ENCODE measurements around the gene B4GALT5.

The B4GALT5 gene

DNA sequence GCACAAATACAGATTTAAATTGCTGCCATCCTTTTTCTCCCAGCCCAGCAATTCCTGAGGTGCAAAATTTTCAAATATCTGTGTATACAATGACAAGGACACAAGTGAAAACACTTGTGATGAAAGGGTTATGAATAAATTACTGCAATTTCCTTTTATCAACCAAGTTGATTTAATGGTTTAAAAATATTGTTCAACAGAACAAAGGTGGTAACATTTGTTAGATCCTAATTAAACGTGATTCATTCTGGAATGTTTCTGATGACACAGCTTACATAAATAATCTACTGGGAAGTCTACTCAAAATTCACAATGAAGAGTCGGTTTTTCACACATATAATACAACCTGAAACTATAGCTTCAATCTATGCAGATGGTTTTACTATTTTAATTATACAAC, 17.1 kb downstream of the B4GALT5 start:
- no peak overlapping the region for H2AFZ ChIP-seq (ENCODE audit: low read length)
- no peaks in the 10 kb centered on the region for H3K4me1 ChIP-seq (ENCODE audit: insufficient read depth, low read length, poor library complexity, severe bottlenecking)
- peaks cover 46% of the 10 kb centered on the region for H4K20me1 ChIP-seq (ENCODE audit: insufficient read depth, low read length, poor library complexity, severe bottlenecking)
- H3K9ac ChIP-seq (ENCODE audit: low read depth, low read length, poor library complexity, severe bottlenecking) = no peak overlapping the region
- H3K9me3 ChIP-seq (ENCODE audit: insufficient read depth, low read depth, low read length) = no peaks in the 10 kb centered on the region
- TF ChIP-seq EZH2phosphoT487 (IDR thresholded peaks at IDR 0.05; ENCODE audit: borderline replicate concordance) = no peak
- TF ChIP-seq, protein P1, sequence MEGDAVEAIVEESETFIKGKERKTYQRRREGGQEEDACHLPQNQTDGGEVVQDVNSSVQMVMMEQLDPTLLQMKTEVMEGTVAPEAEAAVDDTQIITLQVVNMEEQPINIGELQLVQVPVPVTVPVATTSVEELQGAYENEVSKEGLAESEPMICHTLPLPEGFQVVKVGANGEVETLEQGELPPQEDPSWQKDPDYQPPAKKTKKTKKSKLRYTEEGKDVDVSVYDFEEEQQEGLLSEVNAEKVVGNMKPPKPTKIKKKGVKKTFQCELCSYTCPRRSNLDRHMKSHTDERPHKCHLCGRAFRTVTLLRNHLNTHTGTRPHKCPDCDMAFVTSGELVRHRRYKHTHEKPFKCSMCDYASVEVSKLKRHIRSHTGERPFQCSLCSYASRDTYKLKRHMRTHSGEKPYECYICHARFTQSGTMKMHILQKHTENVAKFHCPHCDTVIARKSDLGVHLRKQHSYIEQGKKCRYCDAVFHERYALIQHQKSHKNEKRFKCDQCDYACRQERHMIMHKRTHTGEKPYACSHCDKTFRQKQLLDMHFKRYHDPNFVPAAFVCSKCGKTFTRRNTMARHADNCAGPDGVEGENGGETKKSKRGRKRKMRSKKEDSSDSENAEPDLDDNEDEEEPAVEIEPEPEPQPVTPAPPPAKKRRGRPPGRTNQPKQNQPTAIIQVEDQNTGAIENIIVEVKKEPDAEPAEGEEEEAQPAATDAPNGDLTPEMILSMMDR (conservative IDR thresholded peaks at IDR 0.05; ENCODE audit: low read length) = no peak
- no peaks in the 10 kb centered on the region for H3K27me3 ChIP-seq (ENCODE audit: insufficient read depth, low read length, poor library complexity, severe bottlenecking)
- no peaks in the 10 kb centered on the region for H3K9me2 ChIP-seq (replicated peaks; ENCODE audit: low read depth, low read length)
- H3K79me2 ChIP-seq (ENCODE audit: insufficient read depth, low read length) = peaks cover 98% of the 10 kb centered on the region
- H3K4me3 ChIP-seq (ENCODE audit: low read length, poor library complexity, severe bottlenecking) = no peak overlapping the region
- H3F3A ChIP-seq (ENCODE audit: low read depth) = no peaks in the 10 kb centered on the region
- H3K36me3 ChIP-seq (ENCODE audit: insufficient read depth, low read length) = no peaks in the 10 kb centered on the region
- H3K4me2 ChIP-seq (ENCODE audit: low read depth, low read length, poor library complexity, severe bottlenecking) = no peak overlapping the region

DNA sequence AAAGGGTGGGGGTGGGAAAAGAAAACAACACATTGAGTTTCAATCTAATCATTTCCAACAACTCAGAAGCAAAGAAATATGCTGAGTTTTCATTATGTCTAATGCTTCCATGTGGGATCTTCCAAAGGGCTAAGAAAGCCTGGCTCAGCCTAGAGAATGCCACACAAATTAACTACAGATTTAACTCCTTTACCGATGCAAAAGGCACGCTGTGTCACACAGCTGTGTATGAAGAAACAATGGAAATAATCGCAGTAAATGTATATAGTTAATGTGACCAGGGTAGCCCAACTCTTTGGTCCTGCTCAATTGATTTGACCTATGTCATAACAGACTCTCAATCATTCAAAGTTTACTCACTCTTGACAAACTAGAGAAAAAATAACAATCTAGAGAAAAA, 17.8 kb downstream of the B4GALT5 start:
- TF ChIP-seq EZH2phosphoT487 (IDR thresholded peaks at IDR 0.05; ENCODE audit: borderline replicate concordance) = no peak
- TF ChIP-seq, protein P1 (conservative IDR thresholded peaks at IDR 0.05; ENCODE audit: low read length) = no peak
- Histone ChIP-seq H3K9me2 (replicated peaks; ENCODE audit: low read depth, low read length) (no peaks in the 10 kb centered on the region), H2AFZ (ENCODE audit: low read length) (no peak overlapping the region), H3K9ac (ENCODE audit: low read depth, low read length, poor library complexity, severe bottlenecking) (no peak overlapping the region), H4K20me1 (ENCODE audit: insufficient read depth, low read length, poor library complexity, severe bottlenecking) (peaks cover 42% of the 10 kb centered on the region), H3K36me3 (ENCODE audit: insufficient read depth, low read length) (no peaks in the 10 kb centered on the region), H3F3A (ENCODE audit: low read depth) (no peaks in the 10 kb centered on the region), H3K4me2 (ENCODE audit: low read depth, low read length, poor library complexity, severe bottlenecking) (no peak overlapping the region), H3K79me2 (ENCODE audit: insufficient read depth, low read length) (peaks cover 98% of the 10 kb centered on the region), H3K27me3 (ENCODE audit: insufficient read depth, low read length, poor library complexity, severe bottlenecking) (no peaks in the 10 kb centered on the region), H3K9me3 (ENCODE audit: insufficient read depth, low read depth, low read length) (no peaks in the 10 kb centered on the region), H3K4me3 (ENCODE audit: low read length, poor library complexity, severe bottlenecking) (no peak overlapping the region), H3K4me1 (ENCODE audit: insufficient read depth, low read length, poor library complexity, severe bottlenecking) (no peaks in the 10 kb centered on the region)

- no peak overlapping the region for H3K4me2 ChIP-seq (ENCODE audit: low read depth, low read length, poor library complexity, severe bottlenecking)
These were observed 19.1 kb downstream of the B4GALT5 start for GRCh38 chr20:49694450-49695071.

More at GRCh38 chr20:49694450-49695071, 19.1 kb downstream of the B4GALT5 start:
- peaks cover 39% of the 10 kb centered on the region for H4K20me1 ChIP-seq (ENCODE audit: insufficient read depth, low read length, poor library complexity, severe bottlenecking)
- no peaks in the 10 kb centered on the region for H3F3A ChIP-seq (ENCODE audit: low read depth)
- H3K27me3 ChIP-seq (ENCODE audit: insufficient read depth, low read length, poor library complexity, severe bottlenecking) = no peaks in the 10 kb centered on the region
- H3K4me1 ChIP-seq (ENCODE audit: insufficient read depth, low read length, poor library complexity, severe bottlenecking) = no peaks in the 10 kb centered on the region
- no peaks in the 10 kb centered on the region for H3K36me3 ChIP-seq (ENCODE audit: insufficient read depth, low read length)
- no peak overlapping the region for H3K4me3 ChIP-seq (ENCODE audit: low read length, poor library complexity, severe bottlenecking)
- H2AFZ ChIP-seq (ENCODE audit: low read length) = no peak overlapping the region
- TF ChIP-seq EZH2phosphoT487 (IDR thresholded peaks at IDR 0.05; ENCODE audit: borderline replicate concordance) = no peak
- TF ChIP-seq, protein P1 (conservative IDR thresholded peaks at IDR 0.05; ENCODE audit: low read length) = no peak
- no peaks in the 10 kb centered on the region for H3K9me2 ChIP-seq (replicated peaks; ENCODE audit: low read depth, low read length)
- H3K9ac ChIP-seq (ENCODE audit: low read depth, low read length, poor library complexity, severe bottlenecking) = no peak overlapping the region
- H3K9me3 ChIP-seq (ENCODE audit: insufficient read depth, low read depth, low read length) = no peaks in the 10 kb centered on the region
- H3K79me2 ChIP-seq (ENCODE audit: insufficient read depth, low read length) = peaks cover 93% of the 10 kb centered on the region

Measured in Loucy (cell line).